Measurements from ENCODE around the gene PCDHGB5. TPM values are rescaled to one million over a fixed set of nuclear protein-coding genes. Genes with fewer than 3 reads are reported as not detected.
"Not testable (repeated sequence)": the region's sequence is repeated elsewhere in the genome, so short reads cannot be mapped to it uniquely, and the experiment has no call there.

Gene PCDHGB5
- 0.30 TPM for polyA plus RNA-seq (2013, experiment 1 of 2)
- polyA plus RNA-seq (2013, experiment 2 of 2) = 0.82 TPM

- not testable (repeated sequence) for H3K27me3 ChIP-seq (ENCODE audit: insufficient read depth, low read length); H3K36me3 ChIP-seq (ENCODE audit: insufficient read depth, low read length); H3K4me1 ChIP-seq (ENCODE audit: insufficient read depth, low read length); H3K27ac ChIP-seq (ENCODE audit: low read depth, low read length)
- 74% methylated on average over 21 of the region's 43 CpGs for WGBS
- Histone ChIP-seq H3K4me3 (ENCODE audit: low read length) (peak within 1 kb of the TSS; percentile 41), H3K9me3 (ENCODE audit: insufficient read depth, low read depth, low read length) (peaks cover 65% of the 10 kb centered on the region), H3K9ac (ENCODE audit: low read depth, low read length) (peak within 1 kb of the TSS; percentile 40; the same call in 1 of the 2 replicates)
These were observed at the start of gene PCDHGB5 for GRCh38 chr5:141397756-141398551. Gene PCDHGB5, plus strand, starts transcription at chr5:141397947. Its CDS starts 181 bp downstream, at chr5:141398128.

GRCh38 chr5:141349917-141350619 lies 47.7 kb upstream of the PCDHGB5 start, which contains the start of gene PCDHGB1:
Gene PCDHGB1, plus strand, starts transcription at chr5:141350099. Its CDS starts 162 bp downstream, at chr5:141350261.
- H3K36me3 ChIP-seq (ENCODE audit: insufficient read depth, low read length) = no peaks in the 10 kb centered on the region
- H3K4me3 ChIP-seq (ENCODE audit: low read length) = peak within 1 kb of the TSS; percentile 43
- H3K27me3 ChIP-seq (ENCODE audit: insufficient read depth, low read length) = no peaks in the 10 kb centered on the region
- no peak within 1 kb of the TSS; the same call in 1 of the 2 replicates for H3K9ac ChIP-seq (ENCODE audit: low read depth, low read length)
- H3K9me3 ChIP-seq (ENCODE audit: insufficient read depth, low read depth, low read length) = peaks cover 57% of the 10 kb centered on the region
- H3K4me1 ChIP-seq (ENCODE audit: insufficient read depth, low read length) = no peaks in the 10 kb centered on the region
- WGBS = 81% methylated on average over 29 of the region's 29 CpGs
- no peak within 1 kb of the TSS for H3K27ac ChIP-seq (ENCODE audit: low read depth, low read length)

GRCh38 chr5:141351591-141351990 lies 46.2 kb upstream of the PCDHGB5 start:
- H3K4me3 ChIP-seq (ENCODE audit: low read length) = no peak overlapping the region
- H3K4me1 ChIP-seq (ENCODE audit: insufficient read depth, low read length) = no peaks in the 10 kb centered on the region
- H3K36me3 ChIP-seq (ENCODE audit: insufficient read depth, low read length) = no peaks in the 10 kb centered on the region
- no peak overlapping the region for H3K27ac ChIP-seq (ENCODE audit: low read depth, low read length)
- WGBS = 96% methylated on average over 29 of the region's 36 CpGs
- no peaks in the 10 kb centered on the region for H3K27me3 ChIP-seq (ENCODE audit: insufficient read depth, low read length)
- H3K9me3 ChIP-seq (ENCODE audit: insufficient read depth, low read depth, low read length) = peaks cover 62% of the 10 kb centered on the region
- no peak overlapping the region for H3K9ac ChIP-seq (ENCODE audit: low read depth, low read length)

- Histone ChIP-seq H3K9me3 (ENCODE audit: insufficient read depth, low read depth, low read length) (peaks cover 54% of the 10 kb centered on the region), H3K9ac (ENCODE audit: low read depth, low read length) (no peak within 1 kb of the TSS), H3K36me3 (ENCODE audit: insufficient read depth, low read length) (no peaks in the 10 kb centered on the region), H3K27me3 (ENCODE audit: insufficient read depth, low read length) (no peaks in the 10 kb centered on the region), H3K4me3 (ENCODE audit: low read length) (no peak within 1 kb of the TSS), H3K4me1 (ENCODE audit: insufficient read depth, low read length) (no peaks in the 10 kb centered on the region), H3K27ac (ENCODE audit: low read depth, low read length) (no peak within 1 kb of the TSS)
- 95% methylated on average over 29 of the region's 29 CpGs for WGBS
These were observed 42.8 kb upstream of the PCDHGB5 start, which contains the start of gene PCDHGA4 for GRCh38 chr5:141354900-141355469. Gene PCDHGA4, plus strand, starts transcription at chr5:141355021. Its CDS starts 87 bp downstream, at chr5:141355108.

GRCh38 chr5:141355641-141356040 lies 42.1 kb upstream of the PCDHGB5 start:
- Histone ChIP-seq H3K9me3 (ENCODE audit: insufficient read depth, low read depth, low read length) (peaks cover 52% of the 10 kb centered on the region), H3K27ac (ENCODE audit: low read depth, low read length) (no peak overlapping the region), H3K9ac (ENCODE audit: low read depth, low read length) (no peak overlapping the region), H3K27me3 (ENCODE audit: insufficient read depth, low read length) (no peaks in the 10 kb centered on the region), H3K4me1 (ENCODE audit: insufficient read depth, low read length) (no peaks in the 10 kb centered on the region), H3K36me3 (ENCODE audit: insufficient read depth, low read length) (peaks cover under 1% of the 10 kb centered on the region; the same call in 1 of the 2 replicates), H3K4me3 (ENCODE audit: low read length) (no peak overlapping the region)
- 96% methylated on average over 24 of the region's 24 CpGs for WGBS

GRCh38 chr5:141356133-141356532 lies 41.6 kb upstream of the PCDHGB5 start:
- no peaks in the 10 kb centered on the region for H3K4me1 ChIP-seq (ENCODE audit: insufficient read depth, low read length)
- H3K4me3 ChIP-seq (ENCODE audit: low read length) = no peak overlapping the region
- no peak overlapping the region for H3K27ac ChIP-seq (ENCODE audit: low read depth, low read length)
- no peak overlapping the region for H3K9ac ChIP-seq (ENCODE audit: low read depth, low read length)
- 89% methylated on average over 5 of the region's 5 CpGs for WGBS
- H3K9me3 ChIP-seq (ENCODE audit: insufficient read depth, low read depth, low read length) = peaks cover 53% of the 10 kb centered on the region
- peaks cover 4% of the 10 kb centered on the region; the same call in 1 of the 2 replicates for H3K36me3 ChIP-seq (ENCODE audit: insufficient read depth, low read length)
- H3K27me3 ChIP-seq (ENCODE audit: insufficient read depth, low read length) = no peaks in the 10 kb centered on the region

GRCh38 chr5:141356950-141357349 lies 40.8 kb upstream of the PCDHGB5 start:
- H3K27ac ChIP-seq (ENCODE audit: low read depth, low read length) = no peak overlapping the region
- peaks cover 4% of the 10 kb centered on the region; the same call in 1 of the 2 replicates for H3K36me3 ChIP-seq (ENCODE audit: insufficient read depth, low read length)
- H3K4me1 ChIP-seq (ENCODE audit: insufficient read depth, low read length) = no peaks in the 10 kb centered on the region
- no peak overlapping the region for H3K4me3 ChIP-seq (ENCODE audit: low read length)
- H3K9me3 ChIP-seq (ENCODE audit: insufficient read depth, low read depth, low read length) = peaks cover 52% of the 10 kb centered on the region
- no peak overlapping the region for H3K9ac ChIP-seq (ENCODE audit: low read depth, low read length)
- no peaks in the 10 kb centered on the region for H3K27me3 ChIP-seq (ENCODE audit: insufficient read depth, low read length)
- WGBS = 94% methylated on average over 19 of the region's 19 CpGs

- Histone ChIP-seq H3K4me1 (ENCODE audit: insufficient read depth, low read length) (0 out of 2 replicates have a peak, but pooled peaks cover 6% of the 10 kb centered on the region), H3K4me3 (ENCODE audit: low read length) (peak within 1 kb of the TSS; percentile 22), H3K27me3 (ENCODE audit: insufficient read depth, low read length) (no peaks in the 10 kb centered on the region), H3K9ac (ENCODE audit: low read depth, low read length) (no peak within 1 kb of the TSS), H3K36me3 (ENCODE audit: insufficient read depth, low read length) (peaks cover 7% of the 10 kb centered on the region; the same call in 1 of the 2 replicates), H3K9me3 (ENCODE audit: insufficient read depth, low read depth, low read length) (peaks cover 57% of the 10 kb centered on the region), H3K27ac (ENCODE audit: low read depth, low read length) (no peak within 1 kb of the TSS)
- WGBS = 93% methylated on average over 24 of the region's 24 CpGs
These were observed 37.8 kb upstream of the PCDHGB5 start, which contains the start of gene PCDHGB2 for GRCh38 chr5:141359790-141360426. Gene PCDHGB2, plus strand, starts transcription at chr5:141359994. Its CDS starts 142 bp downstream, at chr5:141360136.

GRCh38 chr5:141360685-141361084 lies 37.1 kb upstream of the PCDHGB5 start:
- H3K9me3 ChIP-seq (ENCODE audit: insufficient read depth, low read depth, low read length) = peaks cover 57% of the 10 kb centered on the region
- H3K4me3 ChIP-seq (ENCODE audit: low read length) = no peak overlapping the region
- peaks cover 7% of the 10 kb centered on the region; the same call in 1 of the 2 replicates for H3K36me3 ChIP-seq (ENCODE audit: insufficient read depth, low read length)
- H3K27me3 ChIP-seq (ENCODE audit: insufficient read depth, low read length) = no peaks in the 10 kb centered on the region
- WGBS = 97% methylated on average over 15 of the region's 15 CpGs
- H3K4me1 ChIP-seq (ENCODE audit: insufficient read depth, low read length) = 0 out of 2 replicates have a peak, but pooled peaks cover 6% of the 10 kb centered on the region
- H3K27ac ChIP-seq (ENCODE audit: low read depth, low read length) = no peak overlapping the region
- no peak overlapping the region for H3K9ac ChIP-seq (ENCODE audit: low read depth, low read length)

- Histone ChIP-seq H3K27ac (ENCODE audit: low read depth, low read length) (no peak overlapping the region), H3K9me3 (ENCODE audit: insufficient read depth, low read depth, low read length) (peaks cover 60% of the 10 kb centered on the region), H3K4me1 (ENCODE audit: insufficient read depth, low read length) (0 out of 2 replicates have a peak, but pooled peaks cover 6% of the 10 kb centered on the region), H3K9ac (ENCODE audit: low read depth, low read length) (no peak overlapping the region), H3K4me3 (ENCODE audit: low read length) (peak overlapping the region; percentile 27; the same call in 1 of the 2 replicates), H3K27me3 (ENCODE audit: insufficient read depth, low read length) (no peaks in the 10 kb centered on the region), H3K36me3 (ENCODE audit: insufficient read depth, low read length) (peaks cover 7% of the 10 kb centered on the region; the same call in 1 of the 2 replicates)
These were observed 35.0 kb upstream of the PCDHGB5 start for GRCh38 chr5:141362719-141363118.
